GM19395 (cell line): ENCODE results near the gene BICDL2.
"Not testable (repeated sequence)": the region's sequence is repeated elsewhere in the genome, so short reads cannot be mapped to it uniquely, and the experiment has no call there.

Experiments used
- ATAC-seq: cut with Tn5 transposase; IDR thresholded peaks from one replicate; pipeline ENCODE4 v1.9.1; 2021; ENCODE audit warnings: mild to moderate bottlenecking, moderate library complexity; ENCODE audit not compliant: unreplicated experiment

Gene BICDL2, protein sequence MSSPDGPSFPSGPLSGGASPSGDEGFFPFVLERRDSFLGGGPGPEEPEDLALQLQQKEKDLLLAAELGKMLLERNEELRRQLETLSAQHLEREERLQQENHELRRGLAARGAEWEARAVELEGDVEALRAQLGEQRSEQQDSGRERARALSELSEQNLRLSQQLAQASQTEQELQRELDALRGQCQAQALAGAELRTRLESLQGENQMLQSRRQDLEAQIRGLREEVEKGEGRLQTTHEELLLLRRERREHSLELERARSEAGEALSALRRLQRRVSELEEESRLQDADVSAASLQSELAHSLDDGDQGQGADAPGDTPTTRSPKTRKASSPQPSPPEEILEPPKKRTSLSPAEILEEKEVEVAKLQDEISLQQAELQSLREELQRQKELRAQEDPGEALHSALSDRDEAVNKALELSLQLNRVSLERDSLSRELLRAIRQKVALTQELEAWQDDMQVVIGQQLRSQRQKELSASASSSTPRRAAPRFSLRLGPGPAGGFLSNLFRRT

DNA sequence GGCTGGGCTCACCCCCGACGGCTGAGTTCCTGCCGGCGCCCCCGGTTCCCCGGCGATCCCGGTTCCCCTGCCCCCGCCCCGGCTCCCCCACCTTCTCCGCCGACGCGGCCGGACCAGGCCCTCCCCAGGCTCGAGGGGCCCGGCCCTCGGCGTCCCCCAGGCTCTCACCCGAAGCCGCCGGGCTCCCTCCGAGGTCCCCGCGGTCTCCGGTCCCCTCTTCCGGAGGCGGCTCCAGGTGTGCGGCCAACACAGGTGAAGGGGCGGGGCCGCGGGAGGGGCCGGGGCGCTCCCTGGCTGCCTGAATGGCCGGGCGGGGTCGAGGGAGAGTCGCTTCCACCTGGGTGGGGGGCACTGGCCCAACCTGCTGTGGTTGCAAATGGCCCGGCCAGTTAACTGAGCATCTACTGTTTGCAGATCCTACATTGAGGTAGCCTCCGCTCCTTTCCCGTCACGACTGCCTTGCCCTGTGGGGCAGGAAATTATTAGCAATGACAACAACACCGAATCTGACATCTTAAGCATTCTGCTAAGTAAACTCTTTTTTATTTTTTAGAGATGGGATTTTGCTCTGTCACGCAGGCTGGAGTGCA is at the start of gene BICDL2:
Gene BICDL2, minus strand, starts transcription at position 219 of the 590 bp plus-strand sequence. CDS start 1,448 bp downstream, outside the sequence.
- ATAC-seq: no peak

DNA sequence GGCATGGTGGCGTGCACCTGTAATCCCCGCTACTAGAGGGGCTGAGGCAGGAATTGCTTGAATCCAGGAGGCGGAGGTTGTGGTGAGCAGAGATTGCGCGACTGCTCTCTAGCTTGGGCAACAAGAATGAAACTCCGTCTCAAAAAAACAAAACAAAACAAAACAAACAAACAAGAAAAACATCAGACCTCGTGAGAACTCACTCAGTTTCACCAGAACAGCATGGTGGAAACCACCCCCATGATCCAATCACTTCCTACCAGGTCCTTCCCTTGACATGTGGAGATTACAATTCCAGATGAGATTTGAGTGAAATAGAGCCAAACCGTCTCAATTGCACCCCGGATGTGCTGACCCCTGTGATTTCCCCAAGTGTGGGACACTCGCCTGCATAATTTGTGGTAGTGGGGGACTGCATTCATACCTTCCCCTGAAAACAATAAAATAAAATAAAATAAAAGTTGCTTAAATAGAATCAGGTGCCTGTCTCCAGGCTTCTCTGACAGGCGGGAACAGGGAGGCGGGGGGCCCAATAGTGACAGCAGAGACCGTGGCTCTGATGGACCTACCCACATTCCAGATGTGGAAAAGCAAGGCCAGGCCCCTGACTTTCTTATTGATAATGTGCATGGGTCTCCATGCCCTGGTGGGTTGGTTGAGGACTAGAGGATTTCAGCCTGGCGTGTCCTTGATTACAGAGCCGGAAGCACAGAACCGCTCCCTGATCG is 49.3 kb upstream of the BICDL2 start:
- ATAC-seq: no peak

DNA sequence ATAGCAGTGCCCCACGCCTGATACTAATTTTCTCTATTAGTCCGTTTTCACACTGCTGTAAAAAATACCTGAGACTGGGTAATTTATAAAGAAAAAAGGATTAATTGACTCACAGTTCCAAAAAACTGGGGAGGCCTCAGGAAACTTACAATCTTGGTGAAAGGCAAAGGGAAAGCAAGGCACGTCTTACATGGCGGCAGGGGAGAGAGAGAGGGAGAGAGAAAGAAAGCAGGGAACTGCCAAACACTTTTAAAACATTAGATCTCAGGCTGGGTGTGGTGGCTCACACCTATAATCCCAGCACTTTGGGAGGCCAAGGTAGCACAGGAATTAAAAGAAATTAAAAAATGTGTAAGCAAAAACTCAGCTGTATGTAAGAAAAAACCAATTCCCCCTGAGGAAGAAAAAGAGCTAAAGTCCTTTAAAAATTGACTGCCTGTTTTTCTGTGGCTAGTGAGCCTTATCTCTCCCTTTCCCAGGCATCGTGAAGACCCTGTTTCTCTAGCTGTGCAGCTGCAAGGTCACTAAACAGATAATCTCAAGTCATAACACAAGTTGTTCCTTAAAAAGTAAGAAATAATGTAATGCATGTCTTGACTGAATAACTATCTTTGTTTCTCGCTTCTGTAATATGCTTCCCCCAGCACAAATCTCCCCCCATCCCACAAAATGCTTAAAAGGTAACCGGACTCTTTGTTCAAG is 48.4 kb upstream of the BICDL2 start:
- ATAC-seq: no peak

DNA sequence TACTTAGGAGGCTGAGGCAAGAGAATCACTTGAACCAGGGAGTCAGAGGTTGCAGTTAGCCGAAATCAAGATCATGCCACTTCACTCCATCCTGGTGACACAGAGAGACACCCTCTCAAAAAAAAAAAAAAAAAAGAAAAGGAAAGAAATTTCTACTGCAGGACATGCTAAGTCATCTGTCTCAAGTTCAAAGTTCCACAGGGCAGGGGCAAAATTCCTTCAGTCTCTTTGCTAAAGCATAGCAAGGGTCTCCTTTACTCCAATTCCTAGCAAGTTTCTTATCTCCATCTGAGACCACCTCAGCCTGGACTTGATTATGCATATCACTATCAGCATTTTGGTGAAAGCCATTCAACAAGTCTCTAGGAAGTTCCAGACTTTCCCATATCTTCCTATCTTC is 47.7 kb upstream of the BICDL2 start:
- ATAC-seq: no peak

DNA sequence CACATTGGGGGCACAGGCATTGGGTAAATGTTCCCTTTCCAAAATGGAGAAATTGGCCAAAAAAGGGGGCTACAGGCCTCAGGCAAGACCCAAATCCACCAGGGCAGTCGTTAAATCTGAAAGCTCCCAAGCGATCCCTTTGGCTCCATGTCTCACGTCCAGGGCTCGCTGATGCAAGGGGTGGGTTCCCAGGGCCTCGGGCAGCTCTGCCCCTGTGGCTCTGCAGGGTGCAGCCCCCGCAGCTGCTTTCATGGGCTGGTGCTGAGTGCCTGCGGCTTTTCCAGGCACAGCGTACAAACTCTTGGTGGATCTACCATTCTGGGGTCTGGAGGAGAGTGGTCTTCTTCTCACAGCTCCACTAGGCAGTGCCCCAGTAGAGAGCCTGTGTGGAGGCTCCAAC is 46.7 kb upstream of the BICDL2 start:
- not testable (repeated sequence) for ATAC-seq

DNA sequence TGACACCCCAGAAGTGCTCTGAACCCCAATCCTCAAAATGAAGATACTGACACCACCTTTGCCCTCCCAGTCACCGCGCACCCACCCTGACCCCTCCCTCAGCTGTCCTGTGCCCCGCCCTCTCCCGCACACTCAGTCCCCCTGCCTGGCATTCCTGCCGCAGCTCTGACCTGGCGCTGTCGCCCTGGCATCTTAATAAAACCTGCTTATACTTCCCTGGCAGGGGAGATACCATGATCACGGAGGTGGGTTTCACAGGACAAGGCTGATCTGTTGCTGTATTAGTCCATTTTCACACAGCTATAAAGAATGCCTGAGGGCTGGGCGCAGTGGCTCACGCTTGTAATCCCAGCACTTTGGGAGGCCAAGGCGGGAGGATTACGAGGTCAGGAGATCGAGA is 45.2 kb upstream of the BICDL2 start:
- not testable (repeated sequence) for ATAC-seq

DNA sequence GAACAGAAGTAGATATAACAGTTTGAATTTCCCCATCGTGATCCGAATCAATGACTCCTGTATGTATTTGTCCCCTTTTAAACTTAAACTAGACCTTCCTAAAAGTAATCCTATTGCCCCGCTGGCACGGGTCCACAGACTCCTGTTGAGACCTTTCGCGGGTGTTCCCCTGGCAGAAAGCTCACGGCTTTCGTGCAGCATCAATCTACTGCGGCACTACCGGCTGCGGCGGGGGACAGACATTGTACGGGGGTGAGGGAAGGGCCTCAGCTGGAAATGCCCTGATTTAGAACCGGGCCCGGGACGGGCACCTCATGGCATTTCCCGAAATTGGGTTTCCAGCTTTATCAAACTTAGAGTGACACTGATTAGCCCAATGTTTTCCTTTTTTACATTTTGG is 43.3 kb upstream of the BICDL2 start:
- no peak for ATAC-seq

DNA sequence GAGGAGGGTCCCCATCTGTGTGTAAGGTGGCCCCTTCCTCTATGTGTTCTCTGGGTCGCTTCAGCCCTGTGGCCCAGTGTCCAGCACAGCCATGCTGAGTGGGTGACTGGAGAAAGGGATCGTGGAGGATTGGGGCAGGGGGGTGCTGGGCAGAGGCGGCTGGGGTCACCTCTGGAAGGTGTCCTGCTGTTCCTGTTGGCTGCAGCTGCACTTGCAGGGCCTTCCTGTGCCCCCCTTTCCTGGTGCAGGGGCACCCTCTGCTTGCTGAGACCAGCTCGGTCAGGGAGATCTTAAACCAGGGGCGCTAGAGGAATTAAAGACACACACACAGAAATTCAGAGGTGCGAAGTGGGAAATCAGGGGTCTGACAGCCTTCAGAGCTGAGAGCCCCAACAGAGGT is 39.8 kb upstream of the BICDL2 start:
- no peak for ATAC-seq

DNA sequence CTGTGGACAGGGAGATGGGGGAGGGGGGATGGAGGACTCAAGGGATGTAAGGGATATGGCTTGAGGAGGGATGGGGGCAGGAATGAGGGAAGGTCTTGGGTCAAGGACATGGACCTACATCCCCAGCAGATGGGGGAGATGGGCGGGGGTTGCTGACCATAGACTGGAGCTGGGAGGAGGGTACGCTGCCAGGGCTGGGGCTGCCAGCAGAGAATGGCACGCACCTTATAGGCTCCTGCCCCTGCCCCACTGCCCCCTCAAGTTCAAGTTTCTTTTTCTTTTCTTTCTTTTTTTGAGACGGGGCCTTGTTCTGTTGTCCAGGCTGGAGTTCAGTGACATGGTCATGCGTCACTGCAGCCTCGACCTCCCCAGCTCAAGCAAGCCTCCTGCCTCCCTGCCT is 39.2 kb upstream of the BICDL2 start:
- not testable (repeated sequence) for ATAC-seq

DNA sequence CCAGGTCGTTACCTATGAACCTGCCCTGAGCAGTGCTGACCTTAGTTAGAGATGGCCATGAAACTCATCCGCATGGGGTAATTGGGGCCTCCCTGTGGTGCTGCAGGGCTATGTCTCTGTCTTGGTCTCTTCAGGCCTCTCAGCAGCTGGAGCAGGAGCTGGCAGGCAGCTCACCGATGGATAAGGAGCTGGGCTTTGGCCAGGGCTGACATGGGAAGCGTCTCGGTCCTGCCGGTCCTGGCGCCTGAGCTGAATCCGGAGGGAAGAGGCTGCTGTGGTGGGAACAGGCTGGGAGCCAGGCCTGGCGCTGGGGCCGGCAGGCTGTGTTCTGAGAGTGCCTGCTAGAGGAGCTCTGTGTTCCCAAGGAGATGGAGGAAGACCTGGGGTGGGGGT is 38.8 kb upstream of the BICDL2 start:
- no peak for ATAC-seq

DNA sequence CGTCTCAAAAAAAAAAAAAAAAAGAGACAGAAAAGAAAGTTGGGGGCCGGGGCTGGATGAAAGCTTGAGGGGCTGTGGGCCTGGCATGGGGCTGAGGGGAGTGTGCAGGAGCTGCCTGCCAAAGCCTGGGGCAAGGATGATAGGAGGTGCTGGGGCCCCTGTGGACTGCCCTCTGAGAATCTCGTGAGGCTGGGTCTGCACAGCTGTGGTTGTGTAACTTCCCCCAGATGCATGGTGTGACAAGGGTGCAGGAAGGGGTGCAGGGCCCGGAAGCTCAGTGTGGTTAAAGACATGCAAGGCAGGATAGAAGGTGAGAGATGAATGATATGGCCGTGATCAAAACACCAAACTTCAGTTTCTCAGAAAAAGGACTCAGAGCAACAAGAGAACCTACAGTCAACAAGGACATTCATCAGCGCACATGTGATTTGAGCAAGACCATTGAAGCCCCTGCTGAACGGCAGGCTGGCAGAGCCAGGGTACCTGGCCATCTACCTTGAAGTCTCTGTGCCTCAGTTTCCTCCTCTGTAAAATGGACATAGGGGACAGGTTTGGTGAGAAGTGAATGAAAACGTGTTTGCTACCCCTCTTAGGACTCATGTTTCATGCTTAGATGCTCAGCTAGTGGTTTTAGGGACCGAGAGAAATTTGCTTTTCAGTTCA is 38.2 kb upstream of the BICDL2 start:
- ATAC-seq: peak; percentile 77

DNA sequence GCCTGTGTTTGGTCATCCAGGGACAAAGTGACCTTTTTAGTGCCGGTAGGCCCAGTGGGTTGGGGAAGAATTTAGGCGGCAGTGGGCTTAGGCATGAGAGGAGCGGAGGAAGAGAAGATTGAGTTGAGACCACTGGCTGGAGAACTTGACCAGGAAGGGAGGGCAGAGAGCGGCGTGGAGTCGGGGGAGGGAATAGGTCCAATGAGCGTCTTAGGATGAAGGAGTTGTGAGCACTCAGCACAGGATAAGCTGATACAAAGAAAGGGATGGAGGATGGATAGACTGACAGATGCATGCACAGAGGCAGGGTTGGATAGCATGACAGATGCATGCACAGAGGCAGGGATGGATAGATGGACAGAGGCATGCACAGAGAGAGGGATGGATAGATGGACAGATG is 36.7 kb upstream of the BICDL2 start:
- ATAC-seq: no peak

DNA sequence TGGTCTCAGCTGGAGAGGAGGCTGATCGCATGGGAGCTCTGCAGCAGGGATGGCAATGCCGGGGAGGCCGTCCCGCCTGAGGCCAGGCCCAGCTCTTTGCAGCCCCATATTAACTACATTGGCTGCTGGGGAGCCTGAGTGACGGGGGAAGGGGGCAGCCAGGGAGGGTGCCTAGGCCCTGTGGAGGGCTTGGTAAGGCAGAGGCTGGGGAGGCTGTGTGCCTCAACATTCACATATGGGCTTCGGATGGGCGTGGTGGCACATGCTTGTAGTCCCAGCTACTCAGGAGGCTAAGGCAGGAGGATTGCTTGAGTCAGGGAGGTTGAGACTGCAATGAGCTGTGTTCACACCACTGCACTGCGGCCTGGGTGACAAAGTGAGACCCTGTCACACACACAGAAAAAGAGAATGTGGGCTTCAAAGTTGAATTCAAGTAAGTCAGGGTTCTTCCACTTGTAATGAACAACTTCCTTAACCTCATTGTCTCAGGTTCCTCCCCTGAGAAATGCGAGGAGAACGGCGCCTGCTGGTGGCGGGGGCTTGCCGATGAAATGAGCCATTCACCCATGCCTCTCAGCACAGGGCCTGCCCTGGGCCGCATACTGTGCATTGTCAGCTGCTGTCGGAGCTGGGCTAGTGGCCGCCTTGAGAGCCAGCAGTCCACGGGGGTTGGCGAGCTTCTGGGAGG is 36.0 kb upstream of the BICDL2 start:
- not testable (repeated sequence) for ATAC-seq

DNA sequence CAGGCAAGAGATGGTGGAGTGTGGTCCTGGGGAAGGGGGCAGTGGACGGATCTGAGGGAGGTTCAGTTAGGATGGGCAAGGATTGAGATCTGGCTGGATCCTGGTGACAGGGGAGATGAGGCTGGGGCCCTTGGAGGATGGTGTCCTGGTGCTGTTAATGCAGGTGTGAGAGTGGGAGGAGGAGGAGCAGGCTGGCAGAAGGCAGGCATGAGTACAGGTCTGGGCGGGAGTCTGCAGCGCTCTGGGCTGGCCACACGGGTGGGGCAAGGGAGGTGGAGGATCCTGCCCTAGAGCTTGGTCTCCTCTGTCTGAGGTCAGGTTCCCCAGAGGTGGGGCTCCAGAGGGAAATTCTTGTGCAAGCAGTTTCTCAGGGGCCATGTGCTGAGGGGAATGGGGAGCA is 35.4 kb upstream of the BICDL2 start:
- ATAC-seq: not testable (repeated sequence)

DNA sequence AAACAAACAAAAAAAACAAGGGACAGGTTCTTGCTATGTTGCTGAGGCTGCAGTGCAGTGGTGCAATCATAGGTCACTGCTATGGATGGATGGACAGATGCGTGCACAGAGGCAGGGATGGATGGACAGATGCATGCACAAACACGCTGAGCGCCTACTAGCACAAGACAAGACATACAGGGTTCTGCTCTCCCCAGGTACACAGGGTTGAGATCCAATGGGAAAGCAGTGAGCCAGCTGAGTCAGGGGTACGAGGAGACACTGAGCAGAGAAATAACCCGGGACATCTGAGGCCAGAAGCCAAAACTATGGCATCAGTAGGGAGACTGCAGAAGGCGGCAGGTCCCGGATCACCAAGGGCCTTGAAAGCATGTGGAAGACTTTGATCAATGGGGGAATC is 34.9 kb upstream of the BICDL2 start:
- ATAC-seq: no peak

DNA sequence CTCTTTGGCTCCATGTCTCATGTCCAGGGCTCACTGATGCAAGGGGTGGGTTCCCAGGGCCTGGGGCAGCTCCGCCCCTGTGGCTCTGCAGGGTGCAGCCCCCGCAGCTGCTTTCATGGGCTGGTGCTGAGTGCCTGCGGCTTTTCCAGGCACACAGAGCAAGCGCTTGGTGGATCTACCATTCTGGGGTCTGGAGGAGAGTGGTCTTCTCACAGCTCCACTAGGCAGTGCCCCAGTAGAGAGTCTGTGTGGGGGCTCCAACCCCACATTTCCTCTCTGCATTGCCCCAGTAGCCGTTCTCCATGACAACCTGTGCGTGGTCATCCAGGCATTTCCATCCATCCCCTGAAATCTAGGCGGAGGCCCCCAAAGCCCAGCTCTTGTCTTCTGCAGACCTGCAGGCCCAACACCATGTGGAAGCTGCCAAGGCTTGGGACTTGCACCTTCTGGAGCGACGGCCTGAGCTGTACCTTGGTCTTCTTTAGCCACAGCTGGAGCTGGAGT is 33.9 kb upstream of the BICDL2 start:
- no peak for ATAC-seq

DNA sequence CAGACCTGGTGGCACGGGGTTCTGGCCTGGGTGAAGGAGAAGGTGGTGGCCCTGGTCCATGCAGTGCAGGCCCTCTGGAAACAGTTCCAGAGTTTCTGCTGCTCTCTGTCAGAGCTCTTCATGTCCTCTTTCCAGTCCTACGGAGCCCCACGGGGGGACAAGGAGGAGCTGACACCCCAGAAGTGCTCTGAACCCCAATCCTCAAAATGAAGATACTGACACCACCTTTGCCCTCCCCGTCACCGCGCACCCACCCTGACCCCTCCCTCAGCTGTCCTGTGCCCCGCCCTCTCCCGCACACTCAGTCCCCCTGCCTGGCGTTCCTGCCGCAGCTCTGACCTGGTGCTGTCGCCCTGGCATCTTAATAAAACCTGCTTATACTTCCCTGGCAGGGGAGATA is 32.4 kb upstream of the BICDL2 start:
- not testable (repeated sequence) for ATAC-seq

DNA sequence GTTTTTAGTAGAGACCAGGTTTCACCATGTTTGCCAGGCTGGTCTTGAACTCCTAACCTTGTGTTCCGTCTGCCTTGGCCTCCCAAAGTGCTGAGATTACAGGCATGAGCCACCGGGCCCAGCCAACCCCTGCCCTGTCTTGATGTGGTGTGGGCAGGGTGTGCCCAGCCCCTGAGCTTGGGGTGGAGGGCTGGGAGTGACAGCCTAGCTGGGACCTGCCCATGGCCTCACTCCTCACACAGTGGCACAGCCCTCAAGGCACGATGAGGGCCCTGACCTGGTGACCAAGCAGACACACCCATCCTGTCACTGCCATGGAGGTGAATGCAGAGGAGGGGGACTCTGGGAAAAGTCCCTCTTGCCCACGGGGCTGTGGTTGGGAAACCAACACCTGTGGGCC is 31.7 kb upstream of the BICDL2 start:
- no peak for ATAC-seq

DNA sequence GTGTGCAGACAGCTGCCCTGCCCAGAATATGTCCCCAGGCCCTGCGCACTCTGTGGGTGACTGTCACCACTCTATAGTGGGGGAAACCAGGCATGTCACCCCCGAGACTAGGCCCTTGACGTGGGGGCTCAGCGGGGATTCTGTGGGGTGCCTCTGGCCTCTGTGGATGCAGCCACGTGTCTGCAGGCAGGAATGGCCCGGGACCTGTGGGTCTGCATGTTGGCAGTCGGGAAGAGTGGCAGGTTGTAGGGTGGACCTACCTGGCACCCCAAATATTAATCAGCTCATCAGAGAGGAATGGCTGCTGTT is 29.6 kb upstream of the BICDL2 start:
- no peak for ATAC-seq
